GM18868 (cell line): ENCODE measurements around the gene XAB2.

ENCODE experiments used
- ATAC-seq: cut with Tn5 transposase; IDR thresholded peaks from one replicate; pipeline ENCODE4 v1.9.1; 2021; ENCODE audit warnings: mild to moderate bottlenecking, moderate library complexity; ENCODE audit not compliant: unreplicated experiment

Gene XAB2

DNA sequence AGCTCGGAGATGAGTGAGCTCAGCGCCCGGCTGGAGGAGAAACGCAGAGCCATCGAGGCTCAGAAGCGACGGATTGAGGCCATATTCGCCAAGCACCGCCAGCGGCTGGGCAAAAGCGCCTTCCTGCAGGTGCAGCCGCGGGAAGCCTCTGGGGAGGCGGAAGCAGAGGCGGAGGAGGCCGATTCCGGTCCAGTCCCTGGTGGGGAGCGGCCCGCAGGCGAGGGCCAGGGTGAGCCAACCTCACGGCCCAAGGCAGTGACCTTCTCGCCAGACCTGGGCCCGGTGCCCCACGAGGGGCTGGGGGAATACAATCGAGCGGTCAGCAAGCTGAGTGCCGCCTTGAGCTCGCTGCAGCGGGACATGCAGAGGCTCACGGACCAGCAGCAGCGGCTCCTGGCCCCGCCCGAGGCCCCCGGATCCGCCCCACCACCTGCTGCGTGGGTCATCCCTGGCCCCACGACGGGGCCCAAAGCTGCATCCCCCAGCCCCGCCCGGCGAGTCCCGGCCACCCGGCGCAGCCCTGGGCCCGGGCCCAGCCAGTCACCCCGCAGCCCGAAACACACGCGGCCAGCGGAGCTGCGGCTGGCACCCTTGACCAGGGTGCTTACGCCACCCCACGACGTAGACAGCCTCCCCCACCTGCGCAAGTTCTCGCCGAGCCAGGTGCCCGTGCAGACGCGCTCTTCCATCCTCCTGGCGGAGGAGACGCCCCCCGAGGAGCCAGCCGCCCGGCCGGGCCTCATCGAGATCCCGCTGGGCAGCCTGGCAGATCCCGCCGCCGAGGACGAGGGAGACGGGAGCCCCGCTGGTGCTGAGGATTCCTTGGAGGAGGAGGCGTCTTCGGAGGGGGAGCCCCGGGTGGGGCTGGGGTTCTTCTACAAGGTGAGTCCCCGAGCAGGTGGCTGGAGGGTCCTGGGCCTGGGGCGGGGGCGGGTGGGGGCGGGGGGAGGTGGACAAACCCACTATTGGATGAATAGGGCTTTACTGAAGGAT lies 16.8 kb downstream of the XAB2 start:
- ATAC-seq = no peak

- no peak for ATAC-seq
Observed at GRCh38 chr19:7611541-7612279, 17.6 kb downstream of the XAB2 start.

DNA sequence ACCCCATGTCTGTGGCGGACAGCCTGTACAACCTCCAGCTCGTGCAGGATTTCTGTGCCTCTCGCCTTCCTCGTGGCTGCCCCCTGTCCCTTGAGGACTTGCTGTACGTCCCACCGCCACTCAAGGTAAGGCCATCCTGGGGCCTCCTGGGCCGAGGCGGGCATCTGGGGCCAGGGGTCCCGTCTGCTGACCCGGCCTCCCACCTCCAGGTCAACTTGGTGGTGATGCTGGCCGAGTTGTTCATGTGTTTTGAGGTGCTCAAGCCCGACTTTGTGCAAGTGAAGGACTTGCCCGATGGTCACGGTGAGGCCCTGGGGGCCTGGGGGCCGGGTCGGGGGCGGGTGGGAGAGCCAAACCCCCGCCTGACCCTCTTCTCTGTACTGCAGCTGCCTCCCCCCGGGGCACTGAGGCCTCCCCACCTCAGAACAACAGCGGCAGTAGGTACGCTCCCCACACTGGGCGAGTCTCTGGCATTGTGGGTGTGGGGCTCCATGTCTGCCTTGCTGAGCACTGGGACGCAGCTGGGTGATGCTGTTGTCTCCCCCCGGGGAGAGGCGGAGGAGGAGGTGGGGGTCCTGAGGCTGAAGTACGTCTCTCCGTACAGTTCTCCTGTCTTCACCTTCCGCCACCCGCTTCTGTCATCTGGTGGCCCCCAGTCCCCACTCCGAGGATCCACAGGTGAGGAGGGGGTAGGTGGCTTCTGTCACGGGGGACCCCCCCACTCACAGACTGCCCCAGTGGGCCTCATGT lies 18.7 kb downstream of the XAB2 start:
- ATAC-seq = no peak

- no peak for ATAC-seq
Observed at GRCh38 chr19:7607874-7608560, 21.3 kb downstream of the XAB2 start.

- ATAC-seq = no peak
Observed at GRCh38 chr19:7607212-7607873, 22.0 kb downstream of the XAB2 start.

DNA sequence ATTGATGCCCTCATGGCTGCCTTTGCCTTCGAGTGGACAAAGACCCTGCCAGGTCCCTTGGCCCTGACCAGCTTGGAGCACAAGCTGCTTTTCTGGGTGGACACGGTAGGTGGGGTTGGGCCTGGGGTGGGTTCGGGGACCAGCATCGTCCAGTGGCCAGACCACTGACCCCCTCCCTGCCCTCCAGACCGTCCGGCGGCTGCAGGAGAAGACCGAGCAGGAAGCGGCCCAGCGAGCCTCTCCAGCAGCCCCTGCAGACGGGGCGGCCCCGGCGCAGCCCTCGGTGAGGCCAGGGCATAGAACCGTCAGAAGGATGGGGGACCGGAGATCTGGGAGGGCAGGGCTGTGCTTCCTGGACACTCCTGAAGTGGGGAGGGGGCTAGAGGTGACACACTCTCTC lies 23.1 kb downstream of the XAB2 start:
- ATAC-seq = no peak

- no peak for ATAC-seq
Observed at GRCh38 chr19:7605490-7606222, 23.7 kb downstream of the XAB2 start.

DNA sequence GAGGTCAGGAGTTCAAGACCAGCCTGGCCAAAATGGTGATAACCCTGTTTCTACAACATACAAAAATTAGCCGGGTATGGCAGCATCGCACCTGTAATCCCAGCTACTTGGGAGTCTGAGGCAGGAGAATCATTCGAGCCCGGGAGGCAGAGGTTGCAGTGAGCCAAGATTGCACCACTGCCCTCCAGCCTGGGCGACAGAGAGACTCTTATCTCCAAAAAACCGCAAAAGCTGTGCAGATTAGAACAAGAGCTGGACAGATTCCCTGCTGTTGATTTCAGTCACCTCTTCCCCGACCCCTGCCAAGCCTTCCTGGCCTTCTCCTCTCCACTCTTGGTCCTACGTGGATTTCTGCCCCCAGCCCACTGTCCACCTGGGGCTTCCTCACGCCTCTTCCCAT lies 25.4 kb downstream of the XAB2 start:
- ATAC-seq = no peak

DNA sequence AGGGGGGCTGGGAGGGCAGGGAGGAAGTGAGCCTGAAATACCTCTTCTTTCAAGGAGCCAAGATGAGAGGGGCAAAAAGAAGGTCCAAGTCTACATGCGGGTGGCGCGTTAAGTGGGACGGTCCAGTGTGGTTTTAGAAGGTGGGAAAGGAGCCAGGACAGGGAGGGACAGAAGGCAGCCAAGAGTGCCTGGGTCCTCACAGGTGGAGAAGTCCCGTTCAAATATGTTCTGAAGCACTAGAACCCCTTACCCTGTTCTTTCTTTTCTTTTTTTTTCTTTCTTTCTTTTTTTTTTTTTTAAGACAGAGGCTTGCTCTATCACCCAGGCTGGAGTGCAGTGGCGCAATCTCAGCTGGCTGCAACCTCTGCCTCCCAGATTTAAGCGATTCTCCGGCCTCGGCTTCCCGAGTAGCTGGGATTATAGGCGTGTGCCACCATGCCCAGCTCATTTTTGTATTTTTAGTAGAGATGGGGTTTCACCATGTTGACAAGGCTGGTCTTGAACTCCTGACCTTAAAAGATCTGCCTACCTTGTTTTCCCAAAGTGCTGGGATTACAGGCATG lies 26.3 kb downstream of the XAB2 start:
- no peak for ATAC-seq

- ATAC-seq = no peak
Observed at GRCh38 chr19:7602240-7602934, 27.0 kb downstream of the XAB2 start.

GRCh38 chr19:7600721-7601120 lies 28.6 kb downstream of the XAB2 start:
- no peak for ATAC-seq

GRCh38 chr19:7598180-7598579 lies 31.2 kb downstream of the XAB2 start:
- no peak for ATAC-seq

GRCh38 chr19:7597689-7598088 lies 31.7 kb downstream of the XAB2 start:
- ATAC-seq = no peak

DNA sequence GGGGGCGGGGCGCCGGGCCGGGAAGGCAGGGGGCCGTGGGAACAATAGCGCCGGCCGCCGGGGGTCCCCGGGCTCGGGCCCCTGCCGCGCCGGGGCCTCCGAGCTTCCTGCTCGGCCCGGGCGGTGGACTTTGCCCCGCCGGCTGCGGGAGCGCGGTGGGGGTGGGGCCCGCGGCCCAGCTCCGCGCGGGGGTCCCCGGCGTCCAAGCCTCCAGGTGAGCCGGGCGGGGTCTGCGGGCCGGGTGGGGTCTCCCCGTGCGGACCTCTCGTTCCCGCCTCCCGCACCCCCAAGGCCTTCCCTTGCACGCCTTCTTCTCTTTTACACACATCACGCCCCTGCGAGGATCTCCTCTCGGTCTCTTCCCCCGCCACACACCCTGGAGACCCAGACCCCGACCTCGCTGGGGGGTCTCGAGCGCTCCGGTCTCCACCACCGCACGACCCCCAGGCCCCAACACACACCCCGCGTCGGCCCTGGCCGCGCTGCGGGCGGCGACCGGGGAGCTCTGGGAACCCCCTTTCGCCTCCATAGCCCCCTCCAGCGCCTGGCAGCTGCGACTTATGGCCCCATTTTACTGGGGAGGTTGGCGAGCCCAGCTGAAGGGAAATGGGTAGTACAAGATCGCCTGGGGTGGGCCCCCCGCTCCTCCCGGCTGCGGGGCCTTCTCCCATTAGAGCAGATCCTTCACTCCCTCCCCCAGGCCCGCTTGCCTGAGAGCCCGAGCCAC lies 33.0 kb downstream of the XAB2 start:
- no peak for ATAC-seq

DNA sequence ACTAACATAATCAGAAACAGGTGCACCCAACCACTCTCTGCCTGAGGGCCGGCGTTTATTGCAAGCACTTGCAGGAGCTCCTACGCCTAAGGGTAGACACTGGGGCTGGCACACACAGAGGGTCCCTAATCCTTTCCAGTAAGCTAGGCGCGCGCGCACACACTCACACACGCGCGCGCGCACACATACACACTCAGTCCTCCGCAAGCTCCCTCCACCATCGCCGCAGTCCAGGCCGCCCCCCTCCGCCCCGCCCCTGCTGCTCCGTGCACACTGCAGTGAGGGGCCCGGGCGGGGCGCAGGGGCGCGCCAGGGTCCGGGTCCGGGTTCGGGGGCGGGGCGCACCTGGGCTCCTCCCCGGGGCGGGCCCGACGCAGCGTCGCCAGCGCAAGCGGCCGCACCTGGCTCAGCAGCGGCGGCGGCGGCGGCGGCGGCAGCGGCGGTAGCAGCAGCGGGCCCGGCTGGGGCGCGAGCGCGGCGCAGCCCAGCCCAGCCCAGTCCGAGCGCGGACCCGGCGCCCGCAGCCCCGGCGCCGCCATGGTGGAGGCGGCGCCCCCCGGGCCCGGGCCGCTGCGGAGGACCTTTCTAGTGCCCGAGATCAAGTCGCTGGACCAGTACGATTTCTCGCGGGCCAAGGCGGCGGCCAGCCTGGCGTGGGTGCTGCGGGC lies 33.7 kb downstream of the XAB2 start, which contains the start of gene CAMSAP3:
Gene CAMSAP3 (plus strand): TSS at position 398 of the 668 bp plus-strand sequence. CDS start 140 bp downstream, at position 538.
- peak; percentile 40 for ATAC-seq

DNA sequence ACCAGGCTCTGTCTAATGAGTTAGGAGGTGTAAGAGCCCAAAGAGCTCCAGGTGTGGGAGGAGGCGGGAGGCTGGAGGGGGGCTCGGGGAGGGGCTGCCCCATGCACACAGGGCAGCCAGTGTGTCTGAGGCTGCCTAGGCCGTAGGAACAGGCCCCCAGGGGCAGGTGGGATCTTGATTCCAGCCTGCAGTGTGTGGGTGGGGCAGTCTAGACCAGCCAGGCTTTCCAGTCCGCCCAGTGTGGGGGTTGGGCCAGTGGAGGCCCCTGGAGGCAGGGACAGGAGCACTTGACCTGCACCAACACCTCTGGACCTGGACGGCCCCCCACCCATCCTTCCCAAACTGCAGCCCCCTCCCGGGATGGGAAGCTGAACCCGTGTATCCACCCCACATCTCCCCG lies 39.1 kb downstream of the XAB2 start:
- no peak for ATAC-seq

GRCh38 chr19:7589822-7590221 lies 39.5 kb downstream of the XAB2 start:
- no peak for ATAC-seq
